Epithelial cell of proximal tubule (primary cell): ENCODE measurements around the gene SUSD3. TPM values are rescaled to one million over a fixed set of nuclear protein-coding genes. Genes with fewer than 3 reads are reported as not detected.

Experiments used
- DNase-seq: peaks from one replicate; pipeline ENCODE4 v3.0.0-alpha.2; 2011; ENCODE audit warnings: low read depth
- H3K4me3 ChIP-seq: 2 replicates; pipeline ENCODE4 v1.5.1; 2011; ENCODE audit warnings: low read depth, mild to moderate bottlenecking, low read length
- total RNA-seq: library from RNA; depleted of rRNA; stranded (reverse); fragments of >200 nt; gene quantifications from 2 replicates; pipeline ENCODE4 v1.2.3, GENCODE V29; 2015
- TF ChIP-seq, protein P1 (sequence below): conservative IDR thresholded peaks from 2 replicates; pipeline ENCODE4 v1.5.1; 2012; ENCODE audit warnings: low read depth, mild to moderate bottlenecking, low read length

Gene SUSD3
- total RNA-seq, 1 donor from 2014 or later: 2.9 TPM

DNA sequence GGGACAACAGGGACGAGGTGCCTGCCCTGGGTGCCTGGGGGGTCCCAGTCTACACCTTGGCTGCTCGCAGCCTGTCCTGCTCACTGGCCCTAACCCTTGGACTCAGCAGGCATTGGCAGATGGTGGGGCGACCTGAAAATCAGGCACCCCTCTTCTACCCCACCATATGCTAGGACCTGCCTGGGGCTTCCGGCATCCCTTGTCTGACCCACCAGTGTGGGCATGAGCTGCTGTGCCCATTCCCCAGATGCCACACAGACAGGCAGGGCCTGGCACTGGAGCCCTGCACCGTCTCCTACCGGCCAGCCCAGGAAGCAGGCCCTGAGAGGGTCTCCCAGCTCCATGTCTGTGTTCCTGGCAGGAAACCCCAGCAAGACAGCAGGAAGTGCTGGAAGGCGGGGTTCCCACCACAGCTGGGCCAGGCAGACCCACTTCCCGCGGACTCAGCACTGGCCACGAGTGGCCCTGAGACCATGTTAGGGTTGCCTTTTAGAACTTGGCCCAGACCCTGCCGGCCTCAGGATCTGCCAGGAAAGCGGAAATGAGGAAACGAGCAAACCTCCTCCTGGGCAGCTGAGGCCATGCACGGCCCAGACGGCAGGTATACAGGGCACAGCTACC lies 72.5 kb downstream of the SUSD3 start:
- TF ChIP-seq, protein P1, sequence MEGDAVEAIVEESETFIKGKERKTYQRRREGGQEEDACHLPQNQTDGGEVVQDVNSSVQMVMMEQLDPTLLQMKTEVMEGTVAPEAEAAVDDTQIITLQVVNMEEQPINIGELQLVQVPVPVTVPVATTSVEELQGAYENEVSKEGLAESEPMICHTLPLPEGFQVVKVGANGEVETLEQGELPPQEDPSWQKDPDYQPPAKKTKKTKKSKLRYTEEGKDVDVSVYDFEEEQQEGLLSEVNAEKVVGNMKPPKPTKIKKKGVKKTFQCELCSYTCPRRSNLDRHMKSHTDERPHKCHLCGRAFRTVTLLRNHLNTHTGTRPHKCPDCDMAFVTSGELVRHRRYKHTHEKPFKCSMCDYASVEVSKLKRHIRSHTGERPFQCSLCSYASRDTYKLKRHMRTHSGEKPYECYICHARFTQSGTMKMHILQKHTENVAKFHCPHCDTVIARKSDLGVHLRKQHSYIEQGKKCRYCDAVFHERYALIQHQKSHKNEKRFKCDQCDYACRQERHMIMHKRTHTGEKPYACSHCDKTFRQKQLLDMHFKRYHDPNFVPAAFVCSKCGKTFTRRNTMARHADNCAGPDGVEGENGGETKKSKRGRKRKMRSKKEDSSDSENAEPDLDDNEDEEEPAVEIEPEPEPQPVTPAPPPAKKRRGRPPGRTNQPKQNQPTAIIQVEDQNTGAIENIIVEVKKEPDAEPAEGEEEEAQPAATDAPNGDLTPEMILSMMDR: no peak
- H3K4me3 ChIP-seq: no peak overlapping the region
- DNase-seq: no peak

DNA sequence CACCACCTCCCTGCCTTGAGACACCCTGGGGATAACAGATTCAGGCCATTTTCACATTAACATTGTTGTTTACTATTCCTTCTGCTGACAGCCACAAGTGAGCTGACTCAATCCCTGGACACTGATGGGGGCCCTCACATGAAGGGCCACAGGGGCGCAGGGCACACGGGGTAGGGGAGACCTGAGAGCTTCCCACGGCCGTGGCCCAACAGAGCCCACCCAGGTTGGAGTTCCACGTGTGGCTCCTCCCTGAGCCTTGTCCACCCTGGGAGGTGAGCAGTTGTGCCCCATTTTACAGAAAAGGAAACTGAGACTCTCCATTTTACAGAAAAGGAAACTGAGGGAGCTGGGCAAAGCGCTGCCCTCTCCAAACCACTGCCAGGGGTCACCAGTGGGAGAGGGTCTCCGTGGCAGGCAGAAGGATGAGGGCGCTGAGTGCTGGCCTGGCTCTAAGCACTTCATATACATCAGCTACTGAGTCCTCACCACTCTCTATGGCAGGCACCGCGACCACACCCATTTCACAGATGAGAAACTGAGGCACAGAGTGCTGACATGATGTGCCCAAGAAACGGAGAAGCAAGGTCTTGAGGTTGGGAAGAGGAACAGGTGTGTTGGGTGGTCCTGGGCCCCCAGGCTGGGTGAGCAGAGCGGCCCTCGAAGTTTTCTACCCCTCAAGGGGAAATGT lies 73.2 kb downstream of the SUSD3 start:
- TF ChIP-seq, protein P1: no peak
- peak overlapping the region; percentile 91 for H3K4me3 ChIP-seq
- DNase-seq: no peak

DNA sequence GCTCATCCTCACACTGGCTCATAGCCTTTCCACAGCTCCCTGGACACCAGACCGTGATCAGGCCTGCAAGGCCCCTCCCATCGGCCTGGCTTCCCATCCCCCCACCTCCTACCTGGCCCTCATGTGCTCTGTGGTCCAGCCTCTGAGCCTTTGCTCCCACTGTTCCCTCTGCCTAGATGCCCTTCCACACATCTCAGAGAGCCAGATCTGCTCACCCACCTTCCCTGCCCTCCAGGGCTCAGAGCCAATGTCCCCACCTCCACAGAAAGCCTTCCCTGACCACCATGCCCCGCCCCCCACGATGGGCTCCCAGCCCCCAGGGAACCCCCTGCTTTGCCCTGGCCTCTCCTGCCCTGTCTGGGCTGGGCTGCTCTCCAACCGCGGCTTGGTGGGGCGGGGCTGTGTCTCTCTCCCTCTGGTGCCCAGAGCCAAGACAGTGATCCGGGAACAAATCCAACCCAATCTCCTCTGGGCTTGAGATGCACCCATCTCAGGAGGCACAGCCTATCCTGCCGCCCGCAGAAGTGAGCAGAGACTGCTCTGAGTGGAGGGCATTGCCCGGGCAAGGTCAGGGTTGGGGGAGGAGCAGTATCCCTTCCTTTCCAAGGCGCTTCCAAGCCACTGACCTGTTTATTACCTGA lies 73.9 kb downstream of the SUSD3 start:
- TF ChIP-seq, protein P1: no peak
- H3K4me3 ChIP-seq: peak overlapping the region; percentile 91
- DNase-seq: no peak

DNA sequence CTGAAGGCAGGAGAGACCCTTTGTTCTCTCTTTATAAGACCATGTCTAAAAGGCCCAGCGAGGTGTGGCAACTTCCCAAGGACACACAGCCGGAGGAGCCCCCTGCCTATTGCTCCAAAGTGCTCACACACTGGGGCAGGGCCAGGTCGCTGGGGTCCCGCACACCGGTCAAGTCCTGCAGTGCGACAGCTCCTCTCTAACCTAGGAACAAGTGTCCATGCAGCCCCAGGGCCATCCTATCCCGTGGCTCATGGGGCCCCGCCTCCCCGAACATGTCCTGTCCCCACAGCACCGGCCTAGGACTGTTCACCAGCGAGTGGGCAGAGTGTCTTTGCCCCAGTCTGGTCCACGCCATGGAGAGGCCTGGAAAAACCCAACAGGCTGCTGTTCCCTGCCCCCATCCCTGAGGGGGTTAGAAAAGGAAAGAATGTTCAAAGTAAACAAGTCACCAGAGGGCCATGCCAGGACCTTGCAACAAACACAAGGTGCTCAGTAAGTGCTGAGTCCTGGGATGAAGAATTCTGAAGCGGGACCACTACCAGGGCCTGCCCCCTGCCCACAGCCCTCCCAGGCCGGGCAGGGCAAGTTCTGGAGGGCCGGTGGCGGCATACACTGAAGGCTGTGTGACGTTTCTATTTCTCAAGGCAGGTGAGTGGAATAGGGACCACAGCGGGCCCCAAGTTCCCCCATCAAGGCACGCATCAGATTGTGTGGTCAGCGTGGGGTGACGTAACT lies 74.6 kb downstream of the SUSD3 start:
- H3K4me3 ChIP-seq: peak overlapping the region; percentile 91
- DNase-seq: no peak
- TF ChIP-seq, protein P1: no peak

DNA sequence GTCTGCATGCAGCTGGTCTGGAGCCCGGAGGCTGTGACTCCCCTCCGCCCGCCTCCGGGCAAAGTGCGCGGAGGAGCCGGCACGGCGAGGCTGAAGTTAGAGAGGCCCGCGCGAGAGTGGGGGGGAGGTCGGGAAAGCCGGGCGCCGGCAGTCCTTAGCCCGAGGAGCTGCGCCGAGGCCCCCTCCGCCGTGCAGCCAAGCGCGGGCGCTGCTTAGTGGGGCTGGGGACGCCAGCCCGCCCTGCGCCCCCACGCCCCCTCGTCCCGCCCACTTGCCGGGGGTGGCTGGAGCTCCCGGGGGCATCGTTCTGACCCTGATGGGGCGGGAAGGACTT lies 75.1 kb downstream of the SUSD3 start:
- TF ChIP-seq, protein P1: no peak
- no peak for DNase-seq
- H3K4me3 ChIP-seq: peak overlapping the region; percentile 91

DNA sequence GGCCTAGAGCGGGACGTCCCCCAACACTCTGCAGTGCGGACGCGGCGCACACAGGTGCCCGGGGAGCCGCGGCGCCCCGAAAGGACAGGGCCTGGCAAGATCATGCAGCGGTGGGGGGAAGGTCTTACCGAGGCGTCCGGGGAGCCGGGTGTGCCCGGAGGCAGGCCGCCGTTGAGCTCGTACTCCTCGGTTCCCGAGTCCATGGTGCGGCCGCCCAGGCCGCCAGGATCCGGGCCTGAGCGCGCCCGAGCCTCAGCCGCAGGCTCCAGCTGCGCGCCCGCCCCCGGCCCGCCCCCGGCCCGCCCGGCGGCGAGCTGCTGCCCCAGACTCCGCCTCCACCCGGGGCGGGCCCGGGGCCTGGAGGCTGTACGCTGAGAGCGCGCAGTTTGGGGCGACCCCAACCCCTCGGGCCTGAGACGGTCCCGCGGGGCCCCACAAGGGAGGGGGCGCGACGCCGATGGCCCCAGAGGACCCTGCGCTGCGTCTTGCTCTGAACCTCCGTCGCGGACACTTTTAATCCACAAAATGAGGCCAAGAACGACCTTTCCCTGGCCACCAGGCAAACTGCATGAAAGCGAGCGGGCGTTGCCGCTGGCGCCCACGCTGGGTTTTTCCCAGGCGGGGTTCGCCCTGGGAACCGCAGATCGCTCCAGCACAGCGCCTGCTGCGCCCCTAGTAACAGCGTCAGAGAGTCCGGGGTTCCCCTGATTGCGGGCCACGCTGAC lies 75.7 kb downstream of the SUSD3 start, which contains the start of gene NINJ1:
TSS of gene NINJ1 (minus strand) at position 237 of the 725 bp plus-strand sequence. CDS start at position 203, 34 bp downstream.
- peak within 1 kb of the TSS; percentile 91 for H3K4me3 ChIP-seq
- TF ChIP-seq, protein P1: no peak
- DNase-seq: no peak
